Stomach (tissue), 9 donors: ENCODE results near the gene MUSTN1. TPM values are rescaled to one million over a fixed set of nuclear protein-coding genes. Genes with fewer than 3 reads are reported as not detected.

Source experiments
- DNase-seq, 2 donors: peaks; one replicate each; pipeline versions ENCODE4 v3.0.0 to v3.0.0-alpha.2; 2013 to 2019
- H3K27ac ChIP-seq, 5 donors: fragments of 200-600 bp in 4 of 5; sonication (generic) in 4 of 5; one replicate each; pipeline ENCODE4 v1.5.1; 2013 to 2019; ENCODE audit warnings: mild to moderate bottlenecking in 1 of 5, moderate library complexity in 1 of 5
- H3K27me3 ChIP-seq, 3 donors: fragments of 200-600 bp; sonication (generic); one replicate each; pipeline ENCODE4 v1.5.1; 2017 to 2019; ENCODE audit warnings: mixed run types in 1 of 3
- H3K36me3 ChIP-seq, 4 donors: fragments of 200-600 bp; sonication (generic); 1 replicate in 3 of 4; 2 replicates in 1 of 4; pipeline ENCODE4 v1.5.1; 2016 to 2019
- H3K4me1 ChIP-seq, 4 donors: fragments of 200-600 bp; sonication (generic); one replicate each; pipeline ENCODE4 v1.5.1; 2016 to 2019
- H3K4me3 ChIP-seq, 4 donors: fragments of 200-600 bp; sonication (generic) in 3 of 4; one replicate each; pipeline ENCODE4 v1.5.1; 2016 to 2019; ENCODE audit warnings: mild to moderate bottlenecking in 1 of 4
- H3K9me3 ChIP-seq, 4 donors: fragments of 200-600 bp; sonication (generic); one replicate each; pipeline ENCODE4 v1.5.1; 2016 to 2019
- EP300 ChIP-seq: sonication (generic); formaldehyde crosslinking; IDR thresholded peaks from one replicate; pipeline ENCODE4 v1.6.1; 2017; ENCODE audit warnings: antibody characterized with exemption
- POLR2A ChIP-seq, 4 donors: fragments of 450-650 bp; IDR thresholded peaks; one replicate each; pipeline ENCODE4 v1.6.1; 2016; ENCODE audit warnings: antibody characterized with exemption in 4 of 4, control low read depth in 2 of 4, mild to moderate bottlenecking in 1 of 4, moderate library complexity in 1 of 4
- POLR2AphosphoS5 ChIP-seq, 3 donors: sonication (generic); formaldehyde crosslinking; IDR thresholded peaks; one replicate each; pipeline ENCODE4 v1.6.1; 2016; ENCODE audit warnings: antibody characterized with exemption in 3 of 3
- WGBS, 5 donors: extraction: QIAGEN DNeasy Blood & Tissue Kit in 3 of 5; methylation state at CpG; one replicate each; pipeline versions ENCODE4 v1.1.5 to v1.1.7; 2013 to 2018; 5-methylcytosine and 5-hydroxymethylcytosine counted together
- intact Hi-C: fragments of 100-400 bp; cut with DNase I; formaldehyde crosslinking; loops from one replicate; pipeline ENCODE4 v1.15.1; 2023; ENCODE audit warnings: low total_unique reads
- polyA plus RNA-seq, 3 donors: library from polyadenylated mRNA; stranded (reverse); fragments of 200-250 nt; gene quantifications; one replicate each; pipeline ENCODE4 v1.2.3, GENCODE V29; 2013
- total RNA-seq, 5 donors: library from RNA; depleted of rRNA; stranded (reverse); fragments of >200 nt; gene quantifications; one replicate each; pipeline versions ENCODE4 v1.1.0 to v1.2.3, GENCODE V29; 2014 to 2016
- TF ChIP-seq, protein P1 (sequence below), 7 experiments: fragments of 450-650 bp in 4 of 7; fragments of 200-600 bp in 3 of 7; sonication (generic) in 3 of 7; IDR thresholded peaks; one replicate each; pipeline ENCODE4 v1.5.1; 2016 to 2019; ENCODE audit warnings: antibody characterized with exemption in 7 of 7, control low read depth in 2 of 7, mild to moderate bottlenecking in 1 of 7
- donor health status: healthy with polysubstance abuse.
- donor health status: Bipolar disorder and iron deficiency.
- donor health status: healthy.

MUSTN1 gene
- total and polyA plus RNA-seq, 8 donors, result 1.8 to 45.5 (median 15.4) TPM; not detected in 2

DNA sequence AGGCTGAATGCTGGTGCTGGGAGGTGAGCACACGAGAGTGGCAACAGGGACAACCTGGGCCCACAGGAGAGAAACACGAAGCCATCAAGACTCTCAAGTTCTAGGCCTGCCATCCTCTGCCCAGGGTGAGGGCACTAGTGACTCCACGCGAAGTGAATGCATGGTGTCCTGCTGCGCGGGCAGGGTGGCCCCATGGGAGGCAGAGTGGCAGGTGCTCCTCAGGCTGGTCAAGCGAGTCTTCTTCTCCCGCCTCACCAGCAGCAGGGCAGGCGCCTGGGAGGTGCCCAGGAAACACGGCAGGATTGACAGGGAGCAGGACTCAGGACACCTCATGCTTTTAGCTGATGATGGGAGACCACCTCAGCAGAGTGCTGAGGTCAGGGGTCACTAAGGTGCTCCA lies 35.7 kb upstream of the MUSTN1 start:
- H3K27me3 ChIP-seq, result no peaks in the 10 kb centered on the region
- H3K36me3 ChIP-seq, result peaks cover 0 to 3% (median 0%) of the 10 kb centered on the region in 4 donors
- TF ChIP-seq POLR2AphosphoS5 (IDR thresholded peaks at IDR 0.05), result no peak
- TF ChIP-seq POLR2A (IDR thresholded peaks at IDR 0.05), result no peak
- TF ChIP-seq, protein P1, sequence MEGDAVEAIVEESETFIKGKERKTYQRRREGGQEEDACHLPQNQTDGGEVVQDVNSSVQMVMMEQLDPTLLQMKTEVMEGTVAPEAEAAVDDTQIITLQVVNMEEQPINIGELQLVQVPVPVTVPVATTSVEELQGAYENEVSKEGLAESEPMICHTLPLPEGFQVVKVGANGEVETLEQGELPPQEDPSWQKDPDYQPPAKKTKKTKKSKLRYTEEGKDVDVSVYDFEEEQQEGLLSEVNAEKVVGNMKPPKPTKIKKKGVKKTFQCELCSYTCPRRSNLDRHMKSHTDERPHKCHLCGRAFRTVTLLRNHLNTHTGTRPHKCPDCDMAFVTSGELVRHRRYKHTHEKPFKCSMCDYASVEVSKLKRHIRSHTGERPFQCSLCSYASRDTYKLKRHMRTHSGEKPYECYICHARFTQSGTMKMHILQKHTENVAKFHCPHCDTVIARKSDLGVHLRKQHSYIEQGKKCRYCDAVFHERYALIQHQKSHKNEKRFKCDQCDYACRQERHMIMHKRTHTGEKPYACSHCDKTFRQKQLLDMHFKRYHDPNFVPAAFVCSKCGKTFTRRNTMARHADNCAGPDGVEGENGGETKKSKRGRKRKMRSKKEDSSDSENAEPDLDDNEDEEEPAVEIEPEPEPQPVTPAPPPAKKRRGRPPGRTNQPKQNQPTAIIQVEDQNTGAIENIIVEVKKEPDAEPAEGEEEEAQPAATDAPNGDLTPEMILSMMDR (IDR thresholded peaks at IDR 0.05), result no peak
- no peak for TF ChIP-seq EP300
- peaks cover 0 to 28% (median 6%) of the 10 kb centered on the region in 4 donors for H3K4me1 ChIP-seq
- H3K4me3 ChIP-seq, result no peak overlapping the region
- no peak overlapping the region for H3K27ac ChIP-seq
- no peak for DNase-seq
- intact Hi-C loops, result no loop called here
- WGBS, 5 donors, result 93 to 98% (median 97%) methylated on average over 10 of the region's 10 CpGs
- no peaks in the 10 kb centered on the region for H3K9me3 ChIP-seq

DNA sequence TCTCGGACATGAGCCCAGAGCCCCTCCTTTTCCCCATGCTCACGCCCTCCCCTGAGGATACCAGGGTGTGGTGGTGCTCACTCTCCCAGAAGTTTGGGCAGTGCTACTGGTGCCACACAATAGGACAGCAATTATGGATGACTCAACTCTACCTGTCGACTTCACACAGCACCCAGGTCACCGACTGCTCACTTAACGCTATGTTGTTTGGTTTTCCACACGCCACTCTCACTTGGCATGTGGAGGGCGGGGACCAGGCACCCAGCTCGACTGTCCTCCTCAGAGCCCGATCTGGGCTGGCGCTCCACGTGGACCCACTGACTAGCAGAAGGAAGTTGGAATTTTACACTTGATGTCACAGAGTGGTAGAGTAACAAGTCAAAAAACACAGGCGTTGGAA lies 31.6 kb upstream of the MUSTN1 start:
- WGBS, 5 donors, result 91 to 94% (median 94%) methylated on average over 12 of the region's 12 CpGs
- H3K36me3 ChIP-seq, result peaks cover 0 to 6% (median 2%) of the 10 kb centered on the region in 4 donors
- TF ChIP-seq POLR2A (IDR thresholded peaks at IDR 0.05), result no peak
- TF ChIP-seq, protein P1 (IDR thresholded peaks at IDR 0.05), result no peak
- TF ChIP-seq EP300, result no peak
- no peak for TF ChIP-seq POLR2AphosphoS5 (IDR thresholded peaks at IDR 0.05)
- H3K4me1 ChIP-seq, result no peaks in the 10 kb centered on the region
- no peak overlapping the region for H3K4me3 ChIP-seq
- no peaks in the 10 kb centered on the region for H3K27me3 ChIP-seq
- H3K9me3 ChIP-seq, result no peaks in the 10 kb centered on the region
- DNase-seq, result no peak
- H3K27ac ChIP-seq, result no peak overlapping the region
- intact Hi-C loops, result no loop called here

DNA sequence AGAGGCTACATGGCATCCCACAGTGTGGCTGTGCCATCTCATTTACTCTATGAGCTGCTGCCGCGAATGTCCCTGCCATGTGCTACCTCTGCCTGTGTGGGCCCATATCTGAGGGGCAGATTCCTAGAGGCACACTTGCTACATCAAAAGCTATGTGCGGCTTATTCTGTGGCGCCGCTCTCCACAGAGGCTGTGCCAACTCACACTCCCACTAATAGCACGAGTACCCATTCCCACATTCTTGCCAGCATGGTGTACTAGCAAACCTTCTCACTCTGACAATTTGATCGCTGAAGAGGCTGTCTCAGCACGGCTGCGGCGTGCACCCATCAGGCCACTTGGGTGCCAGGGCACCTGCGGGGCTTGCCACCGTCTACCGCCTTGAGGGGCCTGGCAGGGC lies 31.2 kb upstream of the MUSTN1 start:
- Histone ChIP-seq H3K27me3 (no peaks in the 10 kb centered on the region), H3K9me3 (no peaks in the 10 kb centered on the region), H3K27ac (no peak overlapping the region), H3K36me3 (peaks cover 0 to 9% (median 2%) of the 10 kb centered on the region in 4 donors), H3K4me1 (no peaks in the 10 kb centered on the region), H3K4me3 (no peak overlapping the region)
- no peak for TF ChIP-seq POLR2A (IDR thresholded peaks at IDR 0.05)
- no peak for TF ChIP-seq EP300
- TF ChIP-seq, protein P1 (IDR thresholded peaks at IDR 0.05), result no peak
- TF ChIP-seq POLR2AphosphoS5 (IDR thresholded peaks at IDR 0.05), result no peak
- no peak for DNase-seq
- intact Hi-C loops, result no loop called here
- WGBS, 5 donors, result 96 to 98% (median 97%) methylated on average over 13 of the region's 13 CpGs

DNA sequence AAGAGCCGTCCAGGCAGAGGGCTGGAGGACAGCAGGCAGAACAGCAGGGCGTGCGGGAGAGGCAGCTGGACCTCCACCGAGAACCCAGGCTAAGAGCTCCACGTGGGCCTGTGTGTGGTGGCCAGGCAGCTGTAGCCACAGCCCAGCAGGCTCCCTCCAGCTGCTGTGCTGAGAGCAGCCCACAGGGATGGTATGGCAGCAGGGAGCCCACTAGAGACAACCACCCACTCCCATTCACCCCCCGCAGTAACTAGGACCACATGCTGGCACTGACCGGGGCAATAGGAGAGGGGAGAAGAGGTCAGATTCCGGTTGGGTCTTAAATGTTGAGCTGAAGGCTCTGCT lies 25.6 kb upstream of the MUSTN1 start:
- peaks cover 0 to 5% (median 0%) of the 10 kb centered on the region in 4 donors for H3K4me1 ChIP-seq
- H3K4me3 ChIP-seq, result no peak overlapping the region
- no peaks in the 10 kb centered on the region for H3K9me3 ChIP-seq
- no peak overlapping the region for H3K27ac ChIP-seq
- H3K36me3 ChIP-seq, result peaks cover 0 to 21% (median 4%) of the 10 kb centered on the region in 4 donors
- H3K27me3 ChIP-seq, result no peaks in the 10 kb centered on the region
- no peak for DNase-seq
- TF ChIP-seq POLR2A (IDR thresholded peaks at IDR 0.05) (no peak), EP300 (no peak), POLR2AphosphoS5 (IDR thresholded peaks at IDR 0.05) (no peak)
- TF ChIP-seq, protein P1 (IDR thresholded peaks at IDR 0.05), result no peak
- intact Hi-C loops, result no loop called here
- WGBS, 5 donors, result 79 to 90% (median 83%) methylated on average over 8 of the region's 8 CpGs
